Measurements from ENCODE around the gene LSM14B.

- no peak; the same call in 1 of the 2 replicates for TF ChIP-seq POLR2AphosphoS5 (IDR thresholded peaks at IDR 0.05; ENCODE audit: borderline replicate concordance, low read depth, low read length)
- TF ChIP-seq EZH2 (IDR thresholded peaks at IDR 0.05): no peak
- TF ChIP-seq FOXP2 (optimal IDR thresholded peaks at IDR 0.05; ENCODE audit: control extremely low read depth, extremely low read length, insufficient read depth): no peak
Measured at GRCh38 chr20:62135573-62136266, 13.4 kb downstream of the LSM14B start.

All from SK-N-MC (cell line).